ENCODE measurements around the gene ECM2.

Gene ECM2

DNA sequence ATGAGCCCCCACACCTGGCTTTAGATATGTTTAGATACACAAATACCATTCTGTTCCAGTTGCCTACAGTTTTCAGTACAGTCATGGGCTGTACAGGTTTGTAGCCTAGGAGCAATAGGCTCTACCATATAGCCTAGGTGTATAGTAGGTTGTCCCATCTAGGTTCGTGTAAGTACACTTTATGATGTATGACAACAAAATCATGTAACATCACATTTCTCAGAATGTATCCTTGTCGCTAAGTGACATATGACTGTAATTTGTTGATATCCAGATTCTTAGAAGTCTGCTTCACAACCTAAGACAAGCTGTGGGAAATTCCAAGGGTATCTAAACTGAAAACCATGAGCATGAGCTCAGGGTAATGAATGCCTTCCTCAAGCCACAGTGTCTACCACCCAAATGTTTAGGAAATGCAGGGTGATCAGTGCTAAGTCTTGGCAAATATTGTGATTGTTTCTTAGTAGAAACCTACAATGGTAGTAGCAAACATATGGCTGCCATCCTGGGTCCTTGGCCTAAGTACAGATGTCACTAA lies 8.4 kb downstream of the ECM2 start:
- DNase-seq: no peak

DNA sequence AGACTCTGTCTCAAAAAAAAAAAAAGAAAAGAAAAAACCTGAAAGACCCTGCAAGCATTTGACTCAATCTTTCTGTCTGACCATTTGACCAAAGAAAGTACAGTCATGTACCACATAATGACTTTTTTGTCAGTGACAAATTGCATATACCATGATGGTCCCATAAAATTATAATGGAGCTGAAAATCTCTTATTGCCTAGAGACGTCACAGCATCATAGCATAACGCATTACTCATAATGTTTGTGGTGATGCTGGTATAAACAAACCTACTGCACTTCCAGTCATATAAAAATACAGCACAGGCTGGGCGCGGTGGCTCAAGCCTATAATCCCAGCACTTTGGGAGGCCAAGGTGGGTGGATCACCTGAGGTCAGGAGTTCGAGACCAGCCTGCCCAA lies 10.5 kb downstream of the ECM2 start:
- no peak for DNase-seq

DNA sequence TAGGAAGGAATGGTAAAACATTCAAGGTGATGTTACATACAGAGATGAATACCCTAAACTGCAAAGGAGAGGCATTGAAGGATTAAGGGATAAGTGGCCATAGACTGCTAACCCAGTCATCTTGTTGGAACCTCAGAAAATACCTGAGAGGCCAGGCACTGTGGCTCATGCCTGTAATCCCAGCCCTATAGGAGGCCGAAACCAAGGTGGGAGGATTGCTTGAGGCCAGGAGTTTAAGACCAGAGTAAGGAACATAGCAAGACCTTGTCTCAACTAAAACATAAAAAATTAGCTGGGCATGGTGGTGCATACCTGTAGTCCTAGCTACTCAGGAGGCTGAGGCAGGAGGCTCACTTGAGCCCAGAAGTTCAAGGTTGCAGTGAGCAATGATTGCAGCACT lies 10.9 kb downstream of the ECM2 start:
- DNase-seq: no peak

DNA sequence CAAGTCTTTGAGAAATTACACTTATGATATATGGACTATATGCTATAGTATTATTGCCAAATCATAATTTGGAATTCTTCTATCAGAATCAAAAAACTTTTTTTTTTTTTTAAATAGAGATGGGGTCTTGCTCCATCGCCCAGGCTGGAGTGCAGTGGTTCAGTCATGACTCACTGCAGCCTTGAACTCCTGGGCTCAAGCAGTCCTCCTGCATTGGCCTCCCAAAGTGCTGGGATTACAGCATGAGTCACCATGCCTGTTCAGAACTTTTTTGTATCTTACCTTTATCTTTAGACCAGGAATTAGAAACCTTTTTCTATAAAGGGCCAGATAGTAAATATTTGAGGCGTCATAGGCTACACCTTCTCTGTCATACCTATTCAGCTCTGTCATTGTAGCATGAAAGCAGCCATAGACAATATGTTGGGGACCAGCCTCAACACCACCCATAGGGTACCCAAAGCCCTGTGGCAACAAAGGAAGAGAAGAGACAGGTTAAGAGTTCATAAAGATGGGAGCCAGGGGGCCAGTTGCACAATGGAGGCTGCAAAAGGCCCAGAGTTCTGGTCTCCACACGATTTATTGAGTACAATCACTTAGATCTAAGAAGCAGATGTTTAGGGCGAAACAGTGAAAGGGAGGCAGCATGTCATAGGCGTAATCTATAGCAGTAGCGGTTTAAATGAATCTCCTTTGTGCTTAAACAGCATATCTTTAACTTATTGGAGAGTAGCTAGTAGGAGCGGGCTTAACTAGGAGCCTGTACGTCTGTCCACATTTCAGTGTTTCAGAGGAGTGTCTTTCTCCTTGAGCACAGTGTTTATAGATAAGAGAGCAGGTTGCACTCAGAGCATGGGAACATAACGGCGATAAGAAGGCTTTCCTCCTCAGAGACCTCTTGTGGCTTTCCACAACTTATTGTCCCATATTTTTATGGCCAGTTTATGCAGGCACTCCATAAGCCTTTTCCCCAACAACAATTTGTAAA lies 12.5 kb downstream of the ECM2 start:
- DNase-seq: no peak

DNA sequence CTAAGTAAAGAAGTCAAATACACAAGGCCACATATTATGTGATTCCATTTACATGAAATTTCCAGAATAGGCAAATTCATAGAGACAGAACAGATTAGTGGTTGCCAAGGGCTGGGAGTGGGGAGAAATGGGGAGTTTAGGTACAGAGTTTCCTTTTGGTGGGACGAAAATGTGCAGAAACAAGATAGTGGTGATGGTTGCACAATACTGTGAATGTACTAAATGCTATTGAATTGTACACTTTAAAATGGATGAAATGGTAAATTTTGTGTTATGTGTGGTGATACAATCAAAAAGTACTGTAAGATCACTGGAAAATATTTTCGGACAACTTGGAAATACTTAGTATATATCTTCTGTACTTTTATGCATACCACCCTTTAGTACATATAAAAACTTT lies 15.0 kb downstream of the ECM2 start:
- DNase-seq: no peak

DNA sequence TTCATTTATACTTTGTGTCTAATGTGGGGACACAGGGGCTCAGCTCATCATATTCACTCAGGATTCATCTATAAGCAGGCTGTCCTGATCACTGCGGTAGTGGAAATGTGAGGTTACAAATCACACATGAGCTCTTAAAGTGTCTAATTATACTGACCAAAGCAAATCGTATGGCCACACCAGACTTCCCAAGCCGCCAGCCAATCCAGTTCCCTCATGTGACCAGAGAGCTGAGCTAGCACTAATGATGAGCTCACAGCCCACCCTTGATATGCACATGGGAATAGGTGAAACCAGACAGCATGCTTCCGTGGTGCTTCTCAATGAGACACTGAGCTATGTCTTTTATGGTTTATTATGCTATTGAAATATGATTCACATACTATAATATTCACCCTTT lies 17.6 kb downstream of the ECM2 start:
- no peak for DNase-seq

DNA sequence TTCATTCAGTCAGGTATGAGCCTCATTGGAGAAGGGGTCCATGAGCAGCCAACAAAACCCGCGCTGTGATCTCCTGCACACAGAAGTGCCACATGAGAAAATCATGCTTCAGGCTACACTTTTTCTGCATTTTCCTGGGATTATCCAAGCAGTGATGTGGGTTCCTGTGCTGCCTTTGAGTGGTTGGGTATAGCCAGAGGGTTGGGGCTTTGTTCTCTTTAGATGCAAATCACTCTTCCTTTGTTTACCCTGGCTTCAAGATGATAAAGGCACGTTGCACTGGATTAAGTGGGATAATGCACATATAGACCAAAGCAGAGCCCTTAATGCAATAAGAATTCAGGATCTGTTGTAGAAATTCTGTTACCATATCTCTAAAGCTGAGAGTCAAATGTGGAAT lies 18.7 kb downstream of the ECM2 start:
- no peak for DNase-seq

DNA sequence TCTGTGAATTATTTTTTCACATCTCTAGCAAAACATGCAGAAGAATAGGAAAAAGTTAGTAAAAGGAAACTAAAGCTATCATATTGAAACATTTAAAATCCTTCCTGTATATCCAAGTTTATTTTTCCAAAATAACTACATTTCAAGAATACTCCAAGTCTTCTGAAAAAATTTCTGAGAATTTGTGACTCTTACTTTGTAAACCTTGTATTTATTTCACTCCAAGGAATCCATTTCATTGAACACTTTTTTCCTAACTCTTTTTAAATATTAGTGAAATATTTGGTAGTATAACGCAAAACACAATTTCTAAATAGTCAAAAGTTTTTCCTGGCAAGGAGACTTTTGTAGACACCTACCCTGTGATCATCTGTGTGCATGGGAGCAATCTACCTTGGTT lies 19.3 kb downstream of the ECM2 start:
- no peak for DNase-seq

DNA sequence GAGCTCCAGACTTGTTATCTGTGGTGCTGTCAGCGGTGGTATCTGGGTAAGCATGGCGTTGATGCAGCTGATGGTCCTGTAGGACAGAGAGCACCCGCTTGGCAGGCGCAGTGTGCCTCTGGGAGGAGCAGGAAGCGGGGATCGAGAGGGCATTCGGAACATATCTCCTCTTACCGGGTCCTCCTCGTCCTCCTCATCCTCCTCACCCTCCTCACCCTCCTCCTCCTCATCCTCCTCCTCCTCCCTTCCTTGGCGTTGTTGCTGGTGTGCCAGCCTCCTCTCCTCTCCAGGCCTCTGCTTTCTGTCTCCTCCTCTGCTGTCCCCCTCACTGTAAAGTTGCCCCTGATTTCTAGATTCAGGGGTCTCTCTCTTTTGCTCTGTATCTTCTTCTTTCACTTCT lies 21.2 kb downstream of the ECM2 start:
- DNase-seq: no peak

DNA sequence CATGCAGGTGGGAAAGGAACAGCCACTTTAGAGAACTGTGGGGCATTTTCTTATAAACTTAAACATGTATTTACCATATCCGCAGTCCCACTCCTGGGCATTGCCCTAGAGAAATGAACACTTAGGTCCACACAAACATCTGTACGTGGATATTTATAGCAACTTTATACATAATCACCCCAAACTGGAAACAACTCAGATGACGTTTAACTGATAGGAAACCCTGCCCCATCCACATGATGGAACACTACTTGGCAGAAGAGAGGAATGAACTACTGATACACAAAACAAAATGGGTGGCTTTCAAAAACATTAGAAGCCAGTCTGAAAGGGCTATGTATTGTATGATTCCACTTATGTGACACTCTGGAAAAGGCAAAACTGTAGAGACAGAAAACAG lies 22.4 kb downstream of the ECM2 start:
- DNase-seq: no peak

DNA sequence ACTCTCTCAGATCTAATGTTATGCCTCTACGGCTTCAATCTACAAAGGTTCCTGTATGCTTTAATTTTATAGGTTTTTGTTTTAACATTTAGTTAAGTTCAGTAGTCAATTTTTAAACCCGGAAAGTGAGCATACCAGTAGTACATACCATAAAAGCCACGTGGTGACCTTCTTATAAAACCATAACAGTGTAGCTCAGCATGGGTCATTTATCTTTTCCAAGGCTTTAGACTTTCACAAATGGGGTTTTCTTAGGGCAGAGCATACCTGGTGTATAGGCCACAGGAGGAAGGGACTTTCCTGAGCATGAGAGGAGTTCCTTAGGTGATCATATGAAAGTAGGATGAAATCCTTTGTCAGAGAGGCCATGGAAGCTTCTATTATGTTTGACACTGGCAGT lies 23.2 kb downstream of the ECM2 start:
- DNase-seq: no peak

DNA sequence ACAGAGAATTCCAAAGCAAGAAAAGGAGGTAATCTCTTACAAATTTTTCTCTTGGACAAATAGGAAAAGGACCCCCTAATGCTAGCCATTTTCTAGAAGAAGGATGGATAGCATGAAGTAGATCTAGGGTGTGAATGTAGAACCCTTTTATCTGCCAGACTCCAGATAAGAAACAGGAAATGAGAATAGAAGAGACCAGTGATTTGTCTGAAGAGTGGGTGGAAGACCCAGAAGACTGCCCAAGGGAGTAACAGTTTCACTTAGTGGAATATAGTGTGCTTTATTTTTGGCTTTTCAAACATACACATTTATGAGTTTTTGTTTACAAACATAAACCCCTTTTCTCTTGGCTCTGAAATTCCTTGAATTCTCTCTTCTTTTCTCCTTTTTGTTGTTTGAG lies 25.0 kb downstream of the ECM2 start:
- no peak for DNase-seq

DNA sequence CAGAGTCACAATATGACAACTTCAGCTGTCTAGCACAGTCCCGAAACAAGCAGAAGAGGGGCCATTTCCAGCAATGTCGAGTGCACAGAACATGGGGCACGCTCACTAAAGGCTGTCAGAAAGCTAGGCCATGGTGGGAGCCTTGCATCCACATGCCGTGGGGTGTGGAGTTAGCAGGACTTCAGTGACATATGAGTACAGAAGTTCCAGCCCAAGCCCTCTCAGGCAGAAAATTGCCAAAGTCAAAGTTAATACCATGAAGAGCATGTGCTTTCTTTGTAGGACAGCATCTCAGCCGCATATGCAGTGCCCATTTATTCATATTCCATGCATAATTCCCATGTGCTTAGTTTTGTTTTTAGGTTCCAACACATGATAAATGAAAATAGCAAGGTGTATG lies 26.7 kb downstream of the ECM2 start:
- DNase-seq: no peak

DNA sequence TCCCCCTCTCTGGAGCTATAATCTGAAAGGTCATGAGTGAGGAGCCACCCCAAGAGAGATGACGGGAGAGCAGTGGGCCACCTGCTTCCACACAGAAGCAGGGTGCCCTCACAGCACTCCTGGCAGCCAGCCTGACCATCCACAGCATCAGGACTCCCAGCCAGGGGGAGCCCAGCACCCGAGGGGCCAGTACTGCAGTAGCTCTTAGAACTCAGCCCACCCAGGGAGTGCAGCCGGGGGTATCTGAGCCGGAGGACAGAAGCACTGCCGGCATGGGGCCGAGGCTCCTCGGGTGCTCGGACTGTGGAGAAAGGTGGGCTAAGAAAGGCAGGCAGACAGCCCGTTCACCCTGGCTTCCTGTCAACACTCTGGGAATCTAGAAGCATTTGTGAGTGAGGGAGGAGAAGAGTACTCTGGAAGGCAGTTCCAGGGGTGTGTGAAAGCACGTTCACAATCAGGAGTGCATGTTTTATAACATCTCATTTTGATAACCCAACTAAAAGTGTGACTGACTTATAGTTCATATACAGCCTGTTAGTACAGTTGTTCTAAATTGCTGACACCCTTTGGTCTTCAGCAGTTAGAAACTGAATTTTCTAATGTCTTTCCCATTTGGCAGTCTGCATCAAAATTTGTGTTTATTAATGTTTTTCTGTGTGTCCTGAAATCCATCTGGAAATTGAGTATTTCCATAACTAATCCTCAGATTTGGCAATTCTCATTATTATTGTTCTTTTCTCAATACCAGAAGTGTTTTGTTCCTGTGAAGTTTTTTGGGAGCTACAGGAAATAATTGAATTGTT lies 27.6 kb downstream of the ECM2 start:
- DNase-seq: no peak

DNA sequence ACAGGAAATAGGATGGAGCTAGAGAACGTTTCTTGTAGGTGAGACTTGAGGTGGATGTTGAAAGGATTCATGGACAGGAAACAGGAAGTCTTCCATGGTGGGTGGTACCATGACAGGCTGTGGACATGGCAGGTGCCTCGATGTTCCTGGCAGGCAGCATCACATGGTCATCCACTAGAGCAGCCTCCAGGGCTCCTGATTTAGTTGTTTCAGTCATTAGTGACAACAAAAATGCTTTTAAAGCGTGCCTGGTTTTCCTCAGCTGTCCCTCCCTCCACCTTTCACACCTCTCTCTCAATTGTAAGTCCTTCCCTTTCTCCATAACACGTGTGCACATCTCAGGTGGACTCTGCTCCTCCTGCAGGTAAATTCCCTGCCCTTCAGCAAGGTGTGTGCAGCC lies 28.3 kb downstream of the ECM2 start:
- DNase-seq: no peak

DNA sequence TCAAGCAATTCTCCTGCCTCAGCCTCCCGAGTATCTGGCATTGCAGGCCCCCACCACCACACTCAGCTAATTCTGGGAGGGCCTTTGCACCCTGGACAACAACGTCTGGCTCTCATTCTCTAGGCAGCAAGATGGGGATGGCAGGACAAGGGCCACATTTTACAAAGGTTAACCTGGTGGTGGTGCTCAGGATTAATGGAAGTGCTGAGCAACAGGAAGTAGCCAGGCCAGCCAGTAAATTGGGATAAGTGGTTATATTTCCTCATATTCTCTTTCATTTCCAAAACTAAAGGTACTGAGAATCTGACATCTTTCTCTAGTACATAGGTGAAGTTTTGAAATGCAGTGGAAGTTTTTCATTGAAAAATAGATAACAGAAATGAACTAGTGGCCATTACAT lies 28.8 kb downstream of the ECM2 start:
- DNase-seq: no peak

DNA sequence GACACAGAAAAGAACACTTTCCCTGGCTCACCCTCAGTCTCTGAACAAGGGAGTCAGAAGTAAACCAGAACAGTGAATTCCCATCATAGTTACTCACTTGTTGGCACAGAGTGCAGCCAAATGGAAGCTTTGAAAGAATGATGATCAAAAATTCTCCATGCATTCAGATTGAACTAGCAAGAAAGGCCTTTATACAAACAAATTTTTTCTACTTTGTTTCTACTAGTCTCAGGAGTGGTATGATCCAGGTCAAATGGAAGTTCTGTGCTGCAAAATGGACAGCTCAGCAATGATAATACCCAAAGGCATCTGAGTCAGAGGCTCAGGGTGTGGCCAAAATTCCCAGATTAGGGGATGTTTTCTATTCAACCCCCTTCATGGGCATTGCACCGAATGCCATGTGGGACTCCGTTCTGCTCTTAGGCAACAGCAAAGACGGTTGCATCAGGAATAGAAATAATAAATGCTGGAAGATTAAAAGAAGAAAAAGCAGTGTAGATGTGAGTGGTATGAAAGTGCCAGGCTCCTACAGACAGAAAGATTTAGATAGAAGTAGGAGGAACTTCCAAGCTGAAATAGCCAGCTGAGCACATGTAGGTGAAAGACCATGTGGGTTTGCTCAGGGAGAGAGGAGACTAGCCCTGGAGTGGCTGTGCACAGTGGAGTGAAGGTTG lies 29.5 kb downstream of the ECM2 start:
- DNase-seq: no peak

DNA sequence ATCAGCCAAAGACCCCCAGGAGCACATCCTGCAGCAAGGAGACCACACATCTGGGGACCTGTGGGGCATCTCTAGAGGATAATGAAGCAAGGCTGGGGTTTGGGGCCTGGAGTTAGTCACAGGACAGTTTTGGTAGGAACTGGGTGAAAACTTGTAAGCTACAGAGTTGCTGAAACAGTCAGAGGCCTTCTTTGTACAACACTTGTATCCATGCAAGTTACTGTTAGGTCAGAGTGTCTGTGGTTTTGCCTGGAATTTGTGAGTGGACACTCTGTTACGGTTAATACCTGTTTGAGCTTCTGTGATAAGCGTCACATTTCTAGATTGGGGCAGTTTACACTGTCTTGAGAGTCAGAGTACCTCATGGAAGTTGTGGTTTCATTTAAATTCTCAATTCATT lies 30.9 kb downstream of the ECM2 start:
- DNase-seq: peak; percentile 15

DNA sequence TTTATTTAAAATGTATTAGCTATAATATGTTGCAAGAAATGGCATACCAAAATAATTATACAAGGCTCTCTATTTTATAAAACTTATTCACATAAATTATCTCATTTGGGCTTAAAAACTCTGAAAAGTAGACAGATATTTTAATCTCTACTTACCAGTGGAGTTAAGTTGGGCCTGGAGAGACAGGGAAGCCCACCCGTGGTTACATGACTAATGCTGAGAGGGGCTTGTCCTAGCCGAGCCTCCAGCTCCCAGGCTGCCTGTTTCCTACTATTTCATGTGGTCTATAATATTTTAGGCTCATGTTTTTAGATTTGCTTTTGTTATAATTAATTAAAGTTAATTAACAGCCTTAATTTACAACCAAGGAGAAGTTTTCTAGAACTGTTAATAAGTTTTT lies 32.6 kb downstream of the ECM2 start:
- no peak for DNase-seq

DNA sequence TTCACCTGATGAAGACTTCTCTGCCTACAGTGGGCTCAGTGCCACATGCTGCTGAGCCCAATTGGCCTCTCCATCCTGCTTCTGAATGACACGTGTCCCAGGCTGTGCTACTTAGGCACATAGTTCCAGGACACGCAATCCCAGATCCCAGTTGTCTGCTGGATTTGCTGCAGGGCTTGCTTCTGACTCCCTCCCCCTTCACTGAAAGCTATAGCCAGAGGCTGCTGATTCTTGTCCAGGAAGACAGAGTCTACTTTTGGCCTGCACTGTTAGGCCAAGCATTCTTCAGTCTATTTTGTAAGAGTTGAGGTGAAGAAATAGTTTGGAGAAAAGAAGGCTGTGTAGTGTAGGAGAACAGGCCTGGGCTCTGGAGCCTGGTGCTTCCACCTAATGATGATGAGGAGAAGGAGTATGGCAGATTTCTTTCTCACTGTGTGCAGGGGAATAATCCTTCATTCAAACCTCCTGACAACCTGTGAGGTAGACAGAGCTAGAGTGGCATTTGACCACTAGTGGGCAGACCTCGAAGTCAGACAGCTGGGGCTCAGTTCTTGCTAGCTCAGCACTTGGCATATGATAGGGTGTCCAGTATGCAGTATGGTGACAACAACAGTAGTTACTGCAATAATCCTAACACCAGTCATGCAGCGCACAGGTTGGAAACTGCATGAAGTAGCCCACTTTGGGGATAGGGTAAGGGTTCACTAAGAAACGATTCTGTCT lies 34.0 kb downstream of the ECM2 start:
- no peak for DNase-seq

DNA sequence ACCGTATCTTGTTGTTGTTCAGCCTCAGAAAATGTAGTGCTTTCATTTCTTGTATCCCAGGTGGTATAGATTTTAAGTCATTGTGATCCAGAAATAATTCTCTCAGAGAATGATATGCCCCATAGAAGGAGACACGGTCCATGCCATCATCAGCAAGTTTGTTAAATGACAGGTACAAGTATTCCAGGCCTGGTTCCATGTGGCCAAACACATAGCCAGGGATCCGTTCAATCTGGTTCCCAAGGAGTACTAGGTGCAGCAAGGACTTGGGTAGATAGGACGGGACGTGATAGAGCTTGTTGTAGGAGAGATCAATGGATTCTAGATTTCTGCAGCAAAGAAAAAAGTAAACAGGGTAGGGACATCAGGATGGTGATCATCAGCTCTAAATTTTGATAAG lies 35.1 kb downstream of the ECM2 start:
- no peak for DNase-seq

DNA sequence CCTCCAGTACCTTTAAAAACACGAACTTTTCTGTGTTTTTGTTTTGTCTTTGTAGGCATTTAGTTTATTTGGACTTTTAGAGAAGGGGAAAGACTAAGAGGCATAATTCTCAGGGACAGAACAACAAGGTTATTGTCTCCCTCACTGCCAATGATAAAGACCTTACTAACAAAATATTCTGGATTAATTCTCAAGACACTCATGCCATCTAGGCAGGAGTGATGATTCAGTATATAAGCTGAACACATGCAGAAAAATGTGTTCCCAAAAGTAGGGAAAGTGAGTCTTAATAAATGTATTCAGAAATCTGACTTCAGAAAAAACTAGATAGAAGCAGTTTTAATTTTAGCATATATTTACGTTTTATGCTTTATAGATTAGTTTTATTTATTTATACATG lies 36.1 kb downstream of the ECM2 start:
- no peak for DNase-seq

Measured in DMS79 (cell line).